VCaP (cell line): ENCODE data around the gene RNASE2.
"Not testable (repeated sequence)": the region's sequence is repeated elsewhere in the genome, so short reads cannot be mapped to it uniquely, and the experiment has no call there.

Source experiments
- H3K27ac ChIP-seq: fragments of 450-650 bp; 2 replicates; pipeline ENCODE4 v1.5.1; 2017
- CTCF ChIP-seq: fragments of 450-650 bp; conservative IDR thresholded peaks from 2 replicates; pipeline ENCODE4 v1.5.1; 2017; ENCODE audit warnings: mild to moderate bottlenecking, moderate library complexity

Gene RNASE2

GRCh38 chr14:20956376-20956976, 1.2 kb downstream of the RNASE2 start:
- H3K27ac ChIP-seq, result no peak overlapping the region
- no peak for TF ChIP-seq CTCF

GRCh38 chr14:20958946-20959345, 3.7 kb downstream of the RNASE2 start:
- H3K27ac ChIP-seq, result not testable (repeated sequence)

GRCh38 chr14:20969336-20969735, 14.0 kb downstream of the RNASE2 start:
- TF ChIP-seq CTCF, result no peak
- H3K27ac ChIP-seq, result no peak overlapping the region

GRCh38 chr14:20970647-20970982, 15.3 kb downstream of the RNASE2 start:
- peak overlapping the region; percentile 53; the same call in 1 of the 2 replicates for H3K27ac ChIP-seq
- no peak for TF ChIP-seq CTCF

GRCh38 chr14:20970983-20971704, 15.9 kb downstream of the RNASE2 start:
- H3K27ac ChIP-seq, result peak overlapping the region; percentile 53
- peak; percentile 97 for TF ChIP-seq CTCF

GRCh38 chr14:20971705-20972021, 16.4 kb downstream of the RNASE2 start:
- TF ChIP-seq CTCF, result no peak
- peak overlapping the region; percentile 53; the same call in 1 of the 2 replicates for H3K27ac ChIP-seq

- H3K27ac ChIP-seq, result no peak overlapping the region
- TF ChIP-seq CTCF, result no peak
Measured at GRCh38 chr14:20973501-20973900, 18.2 kb downstream of the RNASE2 start.

- TF ChIP-seq CTCF, result no peak
- no peak overlapping the region for H3K27ac ChIP-seq
Measured at GRCh38 chr14:20976291-20976690, 21.0 kb downstream of the RNASE2 start.
